ENCODE results near the gene SPOCK1.

The SPOCK1 gene

DNA sequence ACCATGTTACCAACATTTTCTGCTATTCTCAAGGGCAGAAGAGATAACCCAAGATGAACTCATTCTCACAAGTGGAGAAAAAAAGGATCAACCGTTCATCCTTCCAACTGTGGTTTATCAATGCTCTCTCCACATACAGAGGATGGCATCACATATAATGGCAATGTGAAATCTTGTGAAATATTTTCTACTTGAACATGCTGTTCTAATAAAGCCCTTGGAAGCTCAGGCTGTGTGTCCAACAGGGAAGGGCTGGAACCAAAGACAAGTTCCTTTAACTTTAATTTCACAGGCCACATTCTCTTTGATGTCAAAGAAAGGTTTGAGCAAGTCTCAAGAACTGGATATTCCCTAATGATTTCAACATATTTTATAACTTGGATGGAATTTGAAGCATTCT lies 230.5 kb downstream of the SPOCK1 start:
- H3K4me1 Mint-ChIP-seq: peaks cover 21% of the 10 kb centered on the region

DNA sequence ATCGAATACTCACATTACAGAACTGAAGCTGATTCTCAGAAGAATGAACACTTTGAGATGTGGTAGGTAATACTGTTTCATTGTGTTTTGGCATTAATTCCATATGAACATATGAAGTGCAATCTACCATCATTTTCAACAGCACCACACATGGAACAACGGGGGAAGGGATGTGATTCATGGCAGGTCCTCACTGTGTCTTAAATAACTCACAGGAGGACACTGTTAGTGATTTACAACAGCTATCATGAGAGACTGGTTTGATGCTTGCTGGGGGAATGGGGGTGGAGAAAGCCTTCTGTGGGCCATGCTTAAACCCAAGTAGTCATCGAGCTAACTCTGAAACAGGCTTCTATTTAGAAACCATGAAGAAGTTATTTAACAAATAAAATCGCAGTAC lies 232.9 kb downstream of the SPOCK1 start:
- TF ChIP-seq, protein P1, sequence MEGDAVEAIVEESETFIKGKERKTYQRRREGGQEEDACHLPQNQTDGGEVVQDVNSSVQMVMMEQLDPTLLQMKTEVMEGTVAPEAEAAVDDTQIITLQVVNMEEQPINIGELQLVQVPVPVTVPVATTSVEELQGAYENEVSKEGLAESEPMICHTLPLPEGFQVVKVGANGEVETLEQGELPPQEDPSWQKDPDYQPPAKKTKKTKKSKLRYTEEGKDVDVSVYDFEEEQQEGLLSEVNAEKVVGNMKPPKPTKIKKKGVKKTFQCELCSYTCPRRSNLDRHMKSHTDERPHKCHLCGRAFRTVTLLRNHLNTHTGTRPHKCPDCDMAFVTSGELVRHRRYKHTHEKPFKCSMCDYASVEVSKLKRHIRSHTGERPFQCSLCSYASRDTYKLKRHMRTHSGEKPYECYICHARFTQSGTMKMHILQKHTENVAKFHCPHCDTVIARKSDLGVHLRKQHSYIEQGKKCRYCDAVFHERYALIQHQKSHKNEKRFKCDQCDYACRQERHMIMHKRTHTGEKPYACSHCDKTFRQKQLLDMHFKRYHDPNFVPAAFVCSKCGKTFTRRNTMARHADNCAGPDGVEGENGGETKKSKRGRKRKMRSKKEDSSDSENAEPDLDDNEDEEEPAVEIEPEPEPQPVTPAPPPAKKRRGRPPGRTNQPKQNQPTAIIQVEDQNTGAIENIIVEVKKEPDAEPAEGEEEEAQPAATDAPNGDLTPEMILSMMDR (IDR thresholded peaks at IDR 0.05; ENCODE audit: unreplicated experiment in 3 of 3): no peak
- Mint-ChIP-seq H3K9me3 (no peaks in the 10 kb centered on the region), H3K27ac (no peak overlapping the region), H3K4me3 (no peak overlapping the region), H3K36me3 (ENCODE audit: low read depth) (no peaks in the 10 kb centered on the region), H3K4me1 (peaks cover 25% of the 10 kb centered on the region), H3K27me3 (ENCODE audit: low read depth) (no peaks in the 10 kb centered on the region)

More for the DNA sequence above, 230.5 kb downstream of the SPOCK1 start:
- H3K36me3 Mint-ChIP-seq (ENCODE audit: low read depth): no peaks in the 10 kb centered on the region
- TF ChIP-seq, protein P1 (IDR thresholded peaks at IDR 0.05; ENCODE audit: unreplicated experiment in 3 of 3): no peak
- H3K9me3 Mint-ChIP-seq: no peaks in the 10 kb centered on the region
- no peak overlapping the region for H3K4me3 Mint-ChIP-seq
- H3K27me3 Mint-ChIP-seq (ENCODE audit: low read depth): no peaks in the 10 kb centered on the region
- H3K27ac Mint-ChIP-seq: no peak overlapping the region

DNA sequence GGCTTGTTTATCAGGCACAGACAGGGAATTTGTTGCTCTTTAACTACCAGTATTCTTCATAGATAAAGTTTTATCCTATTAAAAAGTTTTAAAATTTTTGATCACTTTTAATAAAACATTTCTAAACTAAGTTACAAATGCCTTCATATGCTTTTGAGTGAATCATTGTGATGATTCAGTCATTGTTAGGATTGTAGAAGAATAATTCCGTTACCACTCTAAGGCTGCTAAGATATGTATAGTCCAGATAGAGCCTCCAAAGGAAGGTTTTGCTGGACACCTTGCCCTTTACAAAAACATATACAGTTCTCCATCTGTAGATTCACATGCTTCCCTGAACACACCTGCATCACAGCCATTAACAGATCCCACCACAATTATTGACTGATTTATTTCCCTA lies 233.7 kb downstream of the SPOCK1 start:
- Mint-ChIP-seq H3K36me3 (ENCODE audit: low read depth) (no peaks in the 10 kb centered on the region), H3K4me3 (no peak overlapping the region), H3K27ac (no peak overlapping the region), H3K9me3 (no peaks in the 10 kb centered on the region), H3K4me1 (peaks cover 31% of the 10 kb centered on the region), H3K27me3 (ENCODE audit: low read depth) (no peaks in the 10 kb centered on the region)
- TF ChIP-seq, protein P1 (IDR thresholded peaks at IDR 0.05; ENCODE audit: unreplicated experiment in 3 of 3): no peak

DNA sequence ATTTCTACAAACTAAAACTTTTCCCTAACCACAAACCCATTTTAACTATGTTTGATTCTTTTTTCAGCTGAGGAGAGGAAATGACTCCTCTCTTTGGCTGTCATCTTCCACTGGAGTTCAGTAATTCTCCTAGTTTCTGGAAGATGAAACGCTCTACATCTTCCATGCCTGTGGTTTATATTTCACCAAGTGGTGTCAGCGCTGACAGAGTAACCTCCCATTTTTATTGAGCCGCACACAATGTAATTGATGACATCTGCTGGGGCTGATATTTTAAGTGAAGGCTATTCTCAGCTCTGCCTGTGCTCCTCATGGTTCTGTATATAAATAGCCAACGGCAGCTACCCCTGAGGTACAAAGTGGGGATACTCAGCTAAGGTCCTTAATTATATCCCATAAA lies 234.6 kb downstream of the SPOCK1 start:
- peak overlapping the region in 1 of 3 experiments; percentile 16 for H3K27ac Mint-ChIP-seq
- H3K27me3 Mint-ChIP-seq (ENCODE audit: low read depth): no peaks in the 10 kb centered on the region
- peaks cover 35% of the 10 kb centered on the region for H3K4me1 Mint-ChIP-seq
- H3K4me3 Mint-ChIP-seq: no peak overlapping the region
- no peaks in the 10 kb centered on the region for H3K9me3 Mint-ChIP-seq
- TF ChIP-seq, protein P1 (IDR thresholded peaks at IDR 0.05; ENCODE audit: unreplicated experiment in 3 of 3): no peak
- no peaks in the 10 kb centered on the region for H3K36me3 Mint-ChIP-seq (ENCODE audit: low read depth)

DNA sequence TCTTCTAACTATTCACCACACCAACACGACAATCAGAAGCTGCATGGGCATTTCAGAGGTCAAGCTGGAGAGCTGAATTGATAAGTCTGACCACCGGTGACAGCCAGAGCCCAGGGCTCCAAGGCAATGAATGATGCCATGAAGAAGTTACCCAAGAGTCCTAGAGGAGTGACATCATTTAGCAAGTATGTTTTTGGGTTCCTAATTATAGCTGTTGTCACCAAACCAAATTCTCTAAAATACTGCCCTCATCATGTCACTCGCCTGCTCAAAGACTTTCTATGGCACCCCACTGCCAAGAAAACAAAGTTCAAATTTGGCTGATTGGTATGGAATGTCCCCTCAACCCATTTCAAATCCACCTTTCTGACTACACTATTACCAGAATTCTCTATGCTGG lies 235.1 kb downstream of the SPOCK1 start:
- Mint-ChIP-seq H3K9me3 (no peaks in the 10 kb centered on the region), H3K27ac (peak overlapping the region in 1 of 3 experiments; percentile 16), H3K4me1 (peaks cover 31% of the 10 kb centered on the region), H3K36me3 (ENCODE audit: low read depth) (no peaks in the 10 kb centered on the region), H3K27me3 (ENCODE audit: low read depth) (peaks cover 2% of the 10 kb centered on the region), H3K4me3 (no peak overlapping the region)
- TF ChIP-seq, protein P1 (IDR thresholded peaks at IDR 0.05; ENCODE audit: unreplicated experiment in 3 of 3): no peak

DNA sequence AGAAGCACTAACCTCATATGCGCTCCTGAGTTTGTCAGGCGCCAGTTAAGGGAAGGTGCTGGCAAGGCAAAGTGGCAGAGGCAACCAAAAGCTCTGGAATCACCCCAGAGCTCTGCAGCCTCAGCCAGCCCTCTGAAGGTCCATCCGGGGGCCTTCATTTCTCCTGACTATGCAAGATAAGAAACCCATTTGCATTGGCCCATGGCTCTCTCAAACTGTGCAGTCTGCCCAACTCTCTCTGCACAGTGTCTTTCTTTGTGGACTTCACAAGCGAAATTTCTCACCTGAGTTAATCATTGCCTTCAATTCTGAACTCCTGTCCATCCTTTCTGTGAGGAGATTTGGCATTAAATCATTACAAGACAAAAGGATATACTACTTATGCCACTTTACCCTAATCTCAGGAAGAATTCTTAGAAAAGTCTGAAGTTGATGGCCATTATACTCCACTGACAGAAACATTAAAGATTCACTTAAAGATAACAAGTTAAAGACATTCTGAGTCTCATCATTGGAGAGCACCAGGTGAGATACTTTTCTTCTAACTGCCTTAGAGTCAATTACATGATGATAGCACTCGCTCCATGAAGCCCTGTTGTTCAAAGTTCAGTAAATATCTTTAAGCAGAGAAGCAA lies 235.6 kb downstream of the SPOCK1 start:
- Mint-ChIP-seq H3K27ac (no peak overlapping the region), H3K36me3 (ENCODE audit: low read depth) (no peaks in the 10 kb centered on the region), H3K9me3 (no peaks in the 10 kb centered on the region), H3K27me3 (ENCODE audit: low read depth) (peaks cover 5% of the 10 kb centered on the region), H3K4me1 (peaks cover 29% of the 10 kb centered on the region), H3K4me3 (no peak overlapping the region)
- TF ChIP-seq, protein P1 (IDR thresholded peaks at IDR 0.05; ENCODE audit: unreplicated experiment in 3 of 3): no peak
